HG02759 (cell line): ENCODE measurements around the gene PCSK6.

Experiments used
- ATAC-seq: cut with Tn5 transposase; IDR thresholded peaks from one replicate; pipeline ENCODE4 v1.9.1; 2021; ENCODE audit warnings: mild to moderate bottlenecking, moderate library complexity; ENCODE audit not compliant: unreplicated experiment

Gene PCSK6

GRCh38 chr15:101255615-101256241 is 233.8 kb downstream of the PCSK6 start:
- ATAC-seq = no peak

DNA sequence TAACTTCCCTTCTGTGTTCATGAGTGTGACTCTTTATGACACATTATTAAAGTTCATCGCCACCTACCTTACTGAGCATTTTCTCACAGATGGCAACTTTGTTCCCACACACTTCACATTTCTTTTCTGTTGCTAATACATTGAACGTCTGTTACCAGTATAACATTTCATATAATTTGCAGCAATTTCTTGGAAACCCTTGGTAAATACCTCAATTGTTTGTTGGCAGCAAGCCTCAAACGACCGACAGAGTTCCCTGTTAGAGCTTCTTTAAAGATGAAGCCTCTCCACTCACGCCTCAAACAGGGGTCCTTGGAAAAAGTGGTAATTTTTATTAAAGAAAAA is 234.5 kb downstream of the PCSK6 start:
- no peak for ATAC-seq

- no peak for ATAC-seq
Observed at GRCh38 chr15:101254157-101255050, 235.1 kb downstream of the PCSK6 start.
